ENCODE results near the gene SUN3. TPM values are rescaled to one million over a fixed set of nuclear protein-coding genes. Genes with fewer than 3 reads are reported as not detected.

The SUN3 gene
- total and polyA plus RNA-seq, 9 donors = not detected

GRCh38 chr7:47940088-47941013 lies 88.6 kb downstream of the SUN3 start:
- Histone ChIP-seq H3K27ac (no peak overlapping the region), H3K36me3 (no peaks in the 10 kb centered on the region), H3K4me1 (ENCODE audit: insufficient read depth) (no peaks in the 10 kb centered on the region), H3K4me3 (no peak overlapping the region), H3K9me3 (no peaks in the 10 kb centered on the region), H3K27me3 (no peaks in the 10 kb centered on the region)
- WGBS, 3 donors = 72 to 76% (median 75%) methylated on average over 14 of the region's 14 CpGs
- TF ChIP-seq CTCF (IDR thresholded peaks at IDR 0.05) (no peak), EP300 (IDR thresholded peaks at IDR 0.05) (no peak), POLR2A (IDR thresholded peaks at IDR 0.05) (no peak)
- DNase-seq = no peak
- intact Hi-C loops (cut with DNase I) = loop anchor here in 3 of 4 donors (5.0 to 10.0 kb wide), 3 partner anchors 54 to 666 kb away; no protein-coding TSS in a partner anchor

GRCh38 chr7:47939425-47940036 lies 89.4 kb downstream of the SUN3 start:
- intact Hi-C loops (cut with DNase I) = loop anchor here in 3 of 4 donors (5.0 to 10.0 kb wide), 3 partner anchors 55 to 665 kb away; no protein-coding TSS in a partner anchor
- no peak for TF ChIP-seq CTCF (IDR thresholded peaks at IDR 0.05)
- no peak for TF ChIP-seq EP300 (IDR thresholded peaks at IDR 0.05)
- 90 to 93% (median 92%) methylated on average over 7 of the region's 7 CpGs for WGBS, 3 donors
- Histone ChIP-seq H3K36me3 (no peaks in the 10 kb centered on the region), H3K27me3 (no peaks in the 10 kb centered on the region), H3K4me1 (ENCODE audit: insufficient read depth) (no peaks in the 10 kb centered on the region), H3K9me3 (no peaks in the 10 kb centered on the region), H3K4me3 (no peak overlapping the region), H3K27ac (no peak overlapping the region)
- no peak for DNase-seq

DNA sequence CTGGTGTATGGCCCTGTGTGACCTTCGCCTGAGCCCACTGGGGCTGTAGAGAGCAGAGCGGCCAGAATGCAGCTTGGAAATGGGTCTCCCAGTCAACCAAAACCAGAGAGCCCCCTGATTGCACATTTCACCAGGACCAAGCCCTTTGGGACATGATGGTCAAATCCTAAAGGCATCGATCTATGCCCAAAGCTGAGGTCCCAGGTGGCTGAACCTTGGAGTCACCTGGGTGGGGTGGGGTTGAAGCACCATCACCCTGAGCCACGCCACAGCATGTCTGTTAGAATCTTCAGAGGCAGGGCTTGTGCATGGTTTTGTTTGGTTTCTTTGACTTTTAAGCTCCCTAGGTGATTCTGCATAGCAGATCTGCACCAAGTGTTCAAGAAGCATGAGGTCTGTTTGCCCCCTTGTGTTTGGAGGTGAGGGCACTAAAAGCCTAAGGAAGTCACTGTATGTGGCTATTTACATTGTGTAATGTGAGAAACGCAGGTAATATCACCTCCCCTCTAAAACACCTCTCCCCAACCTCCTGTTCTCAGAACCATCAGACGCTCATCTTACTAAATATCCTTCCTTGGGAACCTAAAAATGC lies 90.2 kb downstream of the SUN3 start:
- intact Hi-C loops (cut with DNase I) = no loop called here
- H3K9me3 ChIP-seq = no peaks in the 10 kb centered on the region
- no peak overlapping the region for H3K27ac ChIP-seq
- no peaks in the 10 kb centered on the region for H3K27me3 ChIP-seq
- no peak for DNase-seq
- TF ChIP-seq POLR2A (IDR thresholded peaks at IDR 0.05) (no peak), CTCF (IDR thresholded peaks at IDR 0.05) (no peak), EP300 (IDR thresholded peaks at IDR 0.05) (no peak)
- no peaks in the 10 kb centered on the region for H3K36me3 ChIP-seq
- 85 to 95% (median 91%) methylated on average over 6 of the region's 6 CpGs for WGBS, 3 donors
- no peak overlapping the region for H3K4me3 ChIP-seq
- H3K4me1 ChIP-seq (ENCODE audit: insufficient read depth) = no peaks in the 10 kb centered on the region

DNA sequence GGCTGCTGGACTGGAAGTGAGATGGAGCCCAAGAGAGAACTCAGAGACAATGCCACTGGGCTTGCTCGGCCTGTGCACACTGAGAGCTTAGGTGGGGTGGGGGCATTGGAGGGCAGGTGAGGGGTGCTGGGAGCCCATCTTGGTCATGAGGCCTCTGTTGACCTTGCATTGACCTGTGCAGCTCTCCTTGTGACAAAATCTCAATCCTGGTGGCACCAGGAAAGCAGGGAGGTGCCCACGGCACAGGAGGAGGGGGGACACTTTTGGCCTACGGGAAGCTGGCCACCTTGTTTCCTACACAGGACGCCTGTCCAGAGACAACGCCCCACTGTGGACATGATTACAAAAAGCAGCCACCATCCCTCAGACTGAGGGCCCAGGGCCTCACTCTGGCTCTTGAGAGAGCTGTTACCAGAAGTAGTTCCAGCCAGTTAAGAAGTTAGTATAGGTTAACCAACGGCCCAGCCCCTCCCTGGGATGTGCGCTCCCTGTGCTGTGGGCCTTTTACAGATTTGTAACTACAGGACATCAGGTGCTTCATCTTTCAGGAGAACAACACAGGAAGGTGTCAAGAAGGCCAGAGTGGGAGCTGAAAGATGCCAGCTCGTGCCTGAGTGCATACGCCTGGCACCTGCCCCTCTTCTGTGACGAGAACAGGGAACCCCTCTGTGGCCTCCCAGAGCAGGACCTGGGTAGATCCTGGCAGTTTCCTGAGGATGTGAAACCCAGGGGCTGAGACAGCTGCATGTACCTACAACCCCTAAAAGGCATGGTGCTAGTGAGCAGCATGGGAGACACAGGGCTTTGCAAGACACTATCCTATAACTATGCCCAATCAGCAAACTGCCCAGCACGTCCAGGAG lies 91.0 kb downstream of the SUN3 start:
- no peaks in the 10 kb centered on the region for H3K36me3 ChIP-seq
- intact Hi-C loops (cut with DNase I) = no loop called here
- no peaks in the 10 kb centered on the region for H3K4me1 ChIP-seq (ENCODE audit: insufficient read depth)
- H3K4me3 ChIP-seq = no peak overlapping the region
- no peak for DNase-seq
- no peaks in the 10 kb centered on the region for H3K9me3 ChIP-seq
- 82 to 94% (median 88%) methylated on average over 11 of the region's 11 CpGs for WGBS, 3 donors
- TF ChIP-seq POLR2A (IDR thresholded peaks at IDR 0.05) (no peak), CTCF (IDR thresholded peaks at IDR 0.05) (no peak), EP300 (IDR thresholded peaks at IDR 0.05) (no peak)
- no peak overlapping the region for H3K27ac ChIP-seq
- H3K27me3 ChIP-seq = no peaks in the 10 kb centered on the region
